LNCAP (cell line): ENCODE data around the gene PIKFYVE.

Experiments used
- TF ChIP-seq, protein P1 (sequence below): fragments of 450-650 bp; IDR thresholded peaks from 2 replicates; pipeline ENCODE4 v1.5.1; 2017; ENCODE audit warnings: mild to moderate bottlenecking

PIKFYVE gene

GRCh38 chr2:208315081-208315788, 49.2 kb downstream of the PIKFYVE start:
- TF ChIP-seq, protein P1, sequence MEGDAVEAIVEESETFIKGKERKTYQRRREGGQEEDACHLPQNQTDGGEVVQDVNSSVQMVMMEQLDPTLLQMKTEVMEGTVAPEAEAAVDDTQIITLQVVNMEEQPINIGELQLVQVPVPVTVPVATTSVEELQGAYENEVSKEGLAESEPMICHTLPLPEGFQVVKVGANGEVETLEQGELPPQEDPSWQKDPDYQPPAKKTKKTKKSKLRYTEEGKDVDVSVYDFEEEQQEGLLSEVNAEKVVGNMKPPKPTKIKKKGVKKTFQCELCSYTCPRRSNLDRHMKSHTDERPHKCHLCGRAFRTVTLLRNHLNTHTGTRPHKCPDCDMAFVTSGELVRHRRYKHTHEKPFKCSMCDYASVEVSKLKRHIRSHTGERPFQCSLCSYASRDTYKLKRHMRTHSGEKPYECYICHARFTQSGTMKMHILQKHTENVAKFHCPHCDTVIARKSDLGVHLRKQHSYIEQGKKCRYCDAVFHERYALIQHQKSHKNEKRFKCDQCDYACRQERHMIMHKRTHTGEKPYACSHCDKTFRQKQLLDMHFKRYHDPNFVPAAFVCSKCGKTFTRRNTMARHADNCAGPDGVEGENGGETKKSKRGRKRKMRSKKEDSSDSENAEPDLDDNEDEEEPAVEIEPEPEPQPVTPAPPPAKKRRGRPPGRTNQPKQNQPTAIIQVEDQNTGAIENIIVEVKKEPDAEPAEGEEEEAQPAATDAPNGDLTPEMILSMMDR = no peak

- TF ChIP-seq, protein P1 = no peak
These were observed 52.1 kb downstream of the PIKFYVE start for GRCh38 chr2:208318127-208318526.

DNA sequence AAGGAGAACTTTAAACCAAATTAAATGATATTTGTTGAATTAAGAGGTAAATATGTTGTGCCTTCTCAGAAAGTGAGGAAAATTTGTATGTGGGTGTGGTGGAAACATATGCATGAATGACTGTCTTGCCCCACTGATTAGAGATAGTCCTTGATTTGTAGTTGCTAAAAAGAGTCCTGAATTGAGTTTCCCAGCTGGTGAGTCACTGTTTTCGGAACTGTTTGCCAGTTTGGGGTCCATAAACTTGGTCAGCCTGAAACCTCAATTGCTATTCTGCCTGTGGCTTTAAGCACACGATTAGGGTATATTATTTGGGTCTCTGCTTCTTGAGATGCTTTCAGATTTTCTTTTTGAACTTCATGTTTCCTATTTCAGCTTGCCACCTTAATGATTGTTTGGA, 53.3 kb downstream of the PIKFYVE start:
- TF ChIP-seq, protein P1 = no peak

- TF ChIP-seq, protein P1 = no peak
These were observed 54.6 kb downstream of the PIKFYVE start for GRCh38 chr2:208320686-208321085.

DNA sequence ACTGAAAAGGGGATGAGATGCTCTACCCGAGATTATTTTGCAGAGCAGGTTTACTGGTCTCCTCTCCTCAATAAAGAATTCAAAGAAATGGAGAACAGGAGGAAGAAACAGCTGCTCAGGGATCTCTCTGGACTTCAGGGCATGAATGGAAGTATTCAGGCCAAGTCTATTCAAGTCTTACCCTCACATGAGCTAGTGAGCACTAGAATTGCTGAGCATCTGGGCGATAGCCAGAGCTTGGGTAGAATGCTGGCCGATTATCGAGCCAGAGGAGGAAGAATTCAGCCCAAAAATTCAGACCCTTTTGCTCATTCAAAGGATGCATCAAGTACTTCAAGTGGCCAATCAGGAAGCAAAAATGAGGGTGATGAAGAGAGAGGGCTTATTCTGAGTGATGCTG, 60.0 kb downstream of the PIKFYVE start:
- TF ChIP-seq, protein P1 = no peak

DNA sequence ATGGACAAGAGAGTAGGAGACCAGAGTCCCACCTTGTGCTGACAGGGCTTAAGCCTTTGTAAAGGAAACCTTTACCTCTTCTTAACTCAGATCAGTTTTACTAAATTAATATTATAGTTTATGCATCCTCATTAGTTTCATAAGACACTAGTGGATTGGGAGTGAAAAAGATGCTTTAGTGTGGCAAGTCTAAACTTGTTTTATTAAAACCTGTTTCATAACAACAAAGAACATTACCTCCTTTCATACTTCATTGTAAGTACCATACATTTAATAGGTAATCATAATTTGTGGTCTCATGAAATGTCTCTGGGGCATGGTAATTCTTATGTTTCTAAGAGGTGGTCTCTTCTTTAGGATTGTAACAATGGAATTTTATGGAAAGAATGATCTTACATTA, 63.4 kb downstream of the PIKFYVE start:
- TF ChIP-seq, protein P1 = no peak

DNA sequence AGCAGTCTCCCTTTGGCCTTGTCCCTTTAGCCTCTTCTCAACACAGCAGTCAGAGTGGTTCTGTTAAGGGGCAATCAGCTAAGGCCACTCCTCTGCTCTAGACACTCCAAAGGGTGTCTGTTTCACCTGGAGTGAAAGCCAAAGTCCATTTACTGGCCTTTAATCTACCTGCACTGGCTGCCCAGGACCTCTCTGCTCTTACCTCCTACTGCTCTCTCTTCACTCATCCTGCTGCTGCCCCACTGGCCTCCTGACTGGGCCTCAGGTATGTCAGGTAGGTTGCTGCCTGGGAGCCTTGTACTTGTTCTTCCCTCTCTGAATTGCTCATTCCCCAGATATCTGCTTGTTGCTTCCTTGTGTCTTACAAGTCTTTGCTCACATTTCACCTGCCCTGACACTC, 68.2 kb downstream of the PIKFYVE start:
- TF ChIP-seq, protein P1 = no peak

GRCh38 chr2:208346756-208347155, 80.7 kb downstream of the PIKFYVE start:
- TF ChIP-seq, protein P1 = no peak
